Midbrain (tissue), 1 donor: ENCODE results near the gene HHIPL1.

ENCODE experiments used
- DNase-seq: peaks from one replicate; lab custom pipeline; 2025; lab: John Stamatoyannopoulos, UW

HHIPL1 gene

GRCh38 chr14:99716850-99717681 lies 72.1 kb downstream of the HHIPL1 start:
- DNase-seq: no peak

- no peak for DNase-seq
Measured at GRCh38 chr14:99717682-99718013, 72.7 kb downstream of the HHIPL1 start.

- no peak for DNase-seq
Measured at GRCh38 chr14:99718031-99718810, 73.3 kb downstream of the HHIPL1 start.

- DNase-seq: no peak
Measured at GRCh38 chr14:99718811-99719192, 73.9 kb downstream of the HHIPL1 start.

- no peak for DNase-seq
Measured at GRCh38 chr14:99720941-99721791, 76.2 kb downstream of the HHIPL1 start.

- no peak for DNase-seq
Measured at GRCh38 chr14:99721792-99722516, 77.0 kb downstream of the HHIPL1 start.

GRCh38 chr14:99722741-99723140 lies 77.8 kb downstream of the HHIPL1 start:
- no peak for DNase-seq

- DNase-seq: no peak
Measured at GRCh38 chr14:99724196-99724891, 79.4 kb downstream of the HHIPL1 start.

GRCh38 chr14:99724939-99725773 lies 80.2 kb downstream of the HHIPL1 start:
- DNase-seq: no peak

- DNase-seq: no peak
Measured at GRCh38 chr14:99725774-99726537, 81.0 kb downstream of the HHIPL1 start.

- DNase-seq: no peak
Measured at GRCh38 chr14:99726538-99727095, 81.7 kb downstream of the HHIPL1 start.

GRCh38 chr14:99727096-99727870 lies 82.4 kb downstream of the HHIPL1 start:
- no peak for DNase-seq

GRCh38 chr14:99728231-99728920 lies 83.4 kb downstream of the HHIPL1 start:
- no peak for DNase-seq

GRCh38 chr14:99728981-99729451 lies 84.1 kb downstream of the HHIPL1 start:
- DNase-seq: no peak
